GM18909 (cell line): ENCODE results near the gene ZNF362.
"Not testable (repeated sequence)": the region's sequence is repeated elsewhere in the genome, so short reads cannot be mapped to it uniquely, and the experiment has no call there.

Experiments
- ATAC-seq: cut with Tn5 transposase; IDR thresholded peaks from one replicate; pipeline ENCODE4 v1.9.1; 2021; ENCODE audit warnings: mild to moderate bottlenecking; ENCODE audit not compliant: unreplicated experiment, poor library complexity

Gene ZNF362

DNA sequence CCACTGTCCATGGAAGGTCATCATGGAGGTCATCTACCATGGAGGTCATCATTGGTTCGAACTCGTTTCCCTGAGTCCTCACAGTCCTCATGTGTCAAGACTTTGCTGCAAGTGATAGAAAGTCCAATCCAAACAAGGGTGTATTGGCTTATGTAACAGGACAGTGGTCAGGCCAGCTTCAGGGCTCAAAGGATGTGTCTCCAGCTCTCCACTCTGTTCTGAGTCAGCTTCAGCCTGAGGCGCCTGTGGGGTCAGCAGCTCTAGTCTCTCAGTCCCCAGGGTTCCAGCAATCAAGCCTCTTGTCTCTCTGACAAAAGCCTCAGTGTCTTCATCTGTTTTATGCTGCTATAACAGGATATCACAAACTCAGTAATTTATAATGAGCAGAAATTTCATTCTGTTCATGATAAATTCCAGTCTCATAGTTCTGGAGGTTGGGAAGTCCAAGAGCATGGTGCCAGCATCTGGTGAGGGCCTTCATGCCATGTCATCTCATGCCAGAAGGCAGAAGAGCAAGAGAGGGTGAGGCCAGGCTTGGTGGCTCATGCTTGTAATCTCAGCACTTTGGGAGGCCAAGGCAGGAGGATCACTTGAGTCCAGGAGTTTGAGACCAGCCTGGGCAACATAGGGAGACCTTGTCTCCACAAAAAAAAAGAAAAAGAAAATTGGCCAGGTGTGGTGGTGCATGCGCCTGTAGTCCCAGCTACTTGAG lies 45.1 kb downstream of the ZNF362 start:
- ATAC-seq = no peak

GRCh38 chr1:33302325-33302724 lies 46.0 kb downstream of the ZNF362 start:
- no peak for ATAC-seq

GRCh38 chr1:33305016-33305415 lies 48.7 kb downstream of the ZNF362 start:
- ATAC-seq = no peak

- no peak for ATAC-seq
Measured at GRCh38 chr1:33305816-33306652, 49.7 kb downstream of the ZNF362 start.

DNA sequence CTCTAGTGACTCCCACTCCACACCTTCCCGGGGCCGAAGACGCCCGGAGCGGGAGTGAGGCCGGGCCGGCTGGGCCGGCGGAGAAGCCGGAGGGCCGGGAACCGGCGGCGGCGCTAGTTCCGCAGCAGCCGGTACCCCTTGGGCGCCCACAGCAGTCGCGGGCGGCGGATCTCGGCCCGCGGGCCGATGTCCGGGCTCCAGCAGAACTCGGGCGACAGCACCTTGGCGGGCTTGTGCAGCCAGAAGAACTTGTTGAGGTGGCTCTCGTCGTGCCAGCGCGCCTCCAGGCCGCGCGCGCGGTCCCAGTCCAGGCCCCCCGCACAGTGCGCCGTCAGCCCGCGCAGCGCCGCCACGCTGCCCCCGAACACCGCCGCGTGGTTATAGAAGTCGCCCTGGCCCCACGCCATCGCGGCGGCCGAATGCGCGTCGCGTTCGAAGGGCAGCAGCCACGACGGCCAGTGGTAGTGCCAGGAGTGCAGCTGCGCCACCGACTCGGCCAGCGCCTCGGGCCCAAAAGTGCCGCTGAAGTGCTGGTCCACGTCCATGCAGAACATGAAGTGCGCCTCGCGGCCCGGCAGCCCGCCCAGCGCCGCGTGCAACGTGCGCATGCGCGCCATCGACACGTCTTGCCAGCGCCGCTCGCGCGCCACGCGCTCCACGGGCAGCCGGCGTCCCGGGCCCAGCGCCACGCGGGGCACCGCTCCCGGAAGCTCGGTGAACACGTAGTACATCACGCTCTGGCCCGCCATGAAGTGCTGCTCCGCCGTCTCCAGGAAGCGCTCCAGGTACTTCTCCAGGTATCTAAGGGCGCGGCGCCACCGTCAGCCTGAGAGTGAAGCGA lies 50.6 kb downstream of the ZNF362 start:
- ATAC-seq = no peak

DNA sequence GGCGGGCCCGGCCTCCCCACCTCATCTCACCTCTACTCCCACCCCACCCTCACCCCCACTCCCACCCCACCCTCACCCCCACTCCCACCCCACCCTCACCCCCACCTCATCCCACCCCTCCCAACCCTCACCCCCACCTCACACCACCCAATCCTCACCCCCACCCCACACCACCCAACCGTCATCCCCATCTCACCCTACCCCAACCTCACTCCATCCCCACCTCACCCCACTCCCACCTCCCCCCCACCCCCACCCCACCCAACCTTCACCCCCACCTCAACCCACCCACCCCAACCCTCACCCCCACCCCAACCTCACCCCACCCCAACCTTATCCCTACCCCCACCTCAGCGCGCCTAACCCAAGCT lies 51.2 kb downstream of the ZNF362 start:
- no peak for ATAC-seq

DNA sequence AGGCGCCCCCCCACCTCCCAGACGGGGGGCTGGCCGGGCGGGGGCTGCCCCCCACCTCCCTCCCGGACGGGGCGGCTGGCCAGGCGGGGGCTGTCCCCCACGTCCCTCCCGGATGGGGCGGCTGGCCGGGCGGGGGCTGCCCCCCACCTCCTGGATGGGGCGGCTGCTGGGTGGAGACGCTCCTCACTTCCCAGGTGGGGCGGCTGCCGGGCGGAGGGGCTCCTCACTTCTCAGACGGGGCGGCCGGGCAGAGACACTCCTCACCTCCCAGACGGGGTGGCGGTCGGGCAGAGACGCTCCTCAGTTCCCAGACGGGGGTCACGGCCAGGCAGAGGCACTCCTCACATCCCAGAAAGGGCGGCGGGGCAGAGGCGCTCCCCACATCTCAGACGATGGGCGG lies 53.1 kb downstream of the ZNF362 start:
- ATAC-seq = not testable (repeated sequence)

GRCh38 chr1:33310702-33311101 lies 54.4 kb downstream of the ZNF362 start:
- ATAC-seq = no peak

- ATAC-seq = no peak
Measured at GRCh38 chr1:33311706-33312412, 55.6 kb downstream of the ZNF362 start.

DNA sequence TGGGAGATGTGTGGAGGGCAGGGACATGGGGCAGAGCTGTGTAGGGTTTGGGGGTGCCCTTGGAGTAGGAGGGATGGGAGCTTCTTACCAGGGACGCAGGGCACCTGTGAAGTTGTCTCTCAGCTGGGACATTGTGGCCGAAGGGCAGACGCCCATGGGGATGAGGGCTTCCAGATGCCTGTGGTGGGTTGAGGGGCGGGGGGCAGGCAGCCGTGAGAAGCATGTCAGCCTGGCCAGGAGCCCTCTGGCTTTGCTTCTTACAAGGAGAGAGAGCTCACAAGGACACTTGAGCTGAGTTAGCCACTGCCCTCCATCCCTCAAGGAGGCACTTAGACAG lies 56.1 kb downstream of the ZNF362 start:
- no peak for ATAC-seq

- no peak for ATAC-seq
Measured at GRCh38 chr1:33314416-33314815, 58.1 kb downstream of the ZNF362 start.

DNA sequence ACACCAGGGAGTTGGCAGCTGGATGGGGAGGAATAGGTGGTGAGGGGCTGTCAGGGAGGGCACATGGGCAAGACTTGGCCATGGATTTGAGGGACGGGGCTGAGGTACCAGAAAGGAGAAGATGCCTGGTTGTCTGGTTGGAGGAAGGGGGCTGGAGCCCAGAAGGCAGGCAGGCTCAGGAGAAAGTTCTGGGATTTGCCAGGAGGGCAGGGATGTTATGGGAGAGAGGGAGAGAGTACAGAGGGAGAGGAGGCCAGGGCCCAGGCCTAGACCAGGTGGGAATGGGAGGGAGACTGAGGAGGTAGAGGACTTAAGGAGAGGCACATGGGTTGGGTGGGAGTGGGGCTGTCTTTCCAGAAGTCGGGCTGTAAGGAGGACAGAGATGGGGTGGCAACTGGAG lies 60.3 kb downstream of the ZNF362 start:
- no peak for ATAC-seq

GRCh38 chr1:33317354-33317753 lies 61.1 kb downstream of the ZNF362 start:
- no peak for ATAC-seq

DNA sequence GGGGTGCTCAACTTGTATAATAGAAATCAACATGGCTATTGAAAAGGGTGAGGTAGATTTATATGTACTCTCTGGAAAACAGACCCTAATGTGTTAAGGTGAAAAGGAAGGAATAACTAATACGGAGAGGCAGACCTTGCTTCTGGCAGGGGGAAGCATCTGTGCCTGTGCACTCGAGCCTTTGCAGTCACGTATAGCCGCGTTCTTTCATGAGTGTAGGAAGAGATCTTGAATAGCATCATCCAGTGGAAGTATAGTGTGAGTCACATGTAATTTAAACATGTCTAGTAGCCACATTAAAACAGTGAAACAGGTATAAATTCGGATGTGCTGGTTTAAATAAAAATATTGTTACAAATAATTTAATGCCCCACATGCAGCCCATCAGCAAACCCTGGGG lies 61.7 kb downstream of the ZNF362 start:
- ATAC-seq = no peak

DNA sequence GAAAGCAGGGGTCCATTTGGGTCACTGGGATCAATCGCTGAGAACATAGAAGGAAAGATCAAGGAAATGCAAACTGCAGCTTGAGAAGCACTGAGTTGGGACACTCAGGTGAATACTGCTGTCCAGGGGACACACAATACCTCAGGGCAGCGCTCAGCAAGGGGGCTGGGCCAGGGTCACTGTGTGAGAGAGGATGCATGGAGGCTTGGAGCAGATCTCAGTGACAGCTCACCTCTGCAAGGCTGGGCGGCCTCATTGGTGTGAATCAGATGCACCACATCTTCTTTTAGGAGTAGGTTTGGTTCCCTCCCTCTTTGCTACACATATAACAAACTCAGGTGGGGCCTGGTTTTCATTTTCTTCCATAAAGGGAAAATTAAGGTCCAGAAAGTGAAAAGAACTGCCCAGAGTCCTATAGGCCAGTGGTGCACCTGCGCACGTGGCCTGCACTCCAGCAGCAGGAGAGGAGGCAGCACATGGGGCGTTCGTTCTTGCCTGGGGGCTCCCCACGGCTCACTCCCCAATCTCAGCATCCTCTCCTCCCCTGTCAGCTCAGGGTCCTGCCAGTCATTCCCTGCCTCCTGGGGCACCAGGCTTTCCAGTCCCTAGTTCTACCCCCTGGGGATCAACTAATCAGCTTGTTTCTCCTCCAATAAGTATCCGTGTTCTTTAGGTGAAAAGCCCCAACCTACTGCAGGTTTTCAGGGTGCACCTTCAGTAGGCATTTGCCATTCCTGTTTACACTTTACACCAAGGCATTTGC lies 63.1 kb downstream of the ZNF362 start:
- ATAC-seq = no peak

- no peak for ATAC-seq
Measured at GRCh38 chr1:33319949-33320618, 63.8 kb downstream of the ZNF362 start.

GRCh38 chr1:33320619-33321165 lies 64.4 kb downstream of the ZNF362 start, which contains the start of gene A3GALT2:
TSS of gene A3GALT2 (minus strand) at chr1:33321098. CDS start at chr1:33321098, 0 bp downstream.
- ATAC-seq = no peak

- no peak for ATAC-seq
Measured at GRCh38 chr1:33321178-33321577, 64.9 kb downstream of the ZNF362 start.

GRCh38 chr1:33322109-33322508 lies 65.8 kb downstream of the ZNF362 start:
- ATAC-seq = no peak
